T follicular helper cell (primary cell): ENCODE data around the gene SLC4A9.

Source experiments
- DNase-seq: peaks from one replicate; pipeline ENCODE4 v3.0.0-alpha.2; 2020; ENCODE audit warnings: low read depth
- total RNA-seq, 2 experiments: gene quantifications; one replicate each; lab custom pipeline; 2026; lab: John Stamatoyannopoulos, UW

The SLC4A9 gene
- 0.09 to 0.30 reads per million in 2 experiments for total RNA-seq

GRCh38 chr5:140360101-140360500 is at the start of gene SLC4A9:
Gene SLC4A9, plus strand, starts transcription at chr5:140360194. Its CDS starts 43 bp downstream, at chr5:140360237.
- DNase-seq, result no peak

GRCh38 chr5:140310434-140310833 is 49.6 kb upstream of the SLC4A9 start:
- DNase-seq, result no peak

- no peak for DNase-seq
These were observed 49.0 kb upstream of the SLC4A9 start for GRCh38 chr5:140311011-140311467.

GRCh38 chr5:140312067-140312790 is 47.8 kb upstream of the SLC4A9 start:
- no peak for DNase-seq

GRCh38 chr5:140312791-140313189 is 47.2 kb upstream of the SLC4A9 start:
- no peak for DNase-seq

GRCh38 chr5:140317859-140318258 is 42.1 kb upstream of the SLC4A9 start:
- DNase-seq, result no peak

- no peak for DNase-seq
These were observed 41.2 kb upstream of the SLC4A9 start for GRCh38 chr5:140318792-140319191.

GRCh38 chr5:140319833-140320232 is 40.2 kb upstream of the SLC4A9 start:
- DNase-seq, result no peak

GRCh38 chr5:140321796-140322195 is 38.2 kb upstream of the SLC4A9 start:
- no peak for DNase-seq

GRCh38 chr5:140322751-140323731 is 37.0 kb upstream of the SLC4A9 start:
- no peak for DNase-seq

GRCh38 chr5:140324041-140324600 is 35.9 kb upstream of the SLC4A9 start:
- no peak for DNase-seq

GRCh38 chr5:140324617-140325241 is 35.3 kb upstream of the SLC4A9 start:
- no peak for DNase-seq

GRCh38 chr5:140325486-140325885 is 34.5 kb upstream of the SLC4A9 start:
- DNase-seq, result no peak

- DNase-seq, result no peak
These were observed 32.4 kb upstream of the SLC4A9 start for GRCh38 chr5:140327589-140327988.

GRCh38 chr5:140328036-140328764 is 31.8 kb upstream of the SLC4A9 start:
- no peak for DNase-seq

GRCh38 chr5:140329739-140330481 is 30.1 kb upstream of the SLC4A9 start:
- no peak for DNase-seq

GRCh38 chr5:140331638-140332037 is 28.4 kb upstream of the SLC4A9 start:
- no peak for DNase-seq

- DNase-seq, result no peak
These were observed 23.6 kb upstream of the SLC4A9 start for GRCh38 chr5:140336388-140336787.

- DNase-seq, result no peak
These were observed 22.1 kb upstream of the SLC4A9 start for GRCh38 chr5:140337880-140338279.

- DNase-seq, result no peak
These were observed 21.7 kb upstream of the SLC4A9 start for GRCh38 chr5:140338336-140338735.
